Fibroblast of villous mesenchyme (primary cell): ENCODE measurements around the gene AP1S2. TPM values are rescaled to one million over a fixed set of nuclear protein-coding genes. Genes with fewer than 3 reads are reported as not detected.

ENCODE experiments used
- DNase-seq: peaks from one replicate; pipeline ENCODE4 v3.0.0-alpha.2; 2010; ENCODE audit warnings: low read depth
- H3K4me3 ChIP-seq: 2 replicates; pipeline ENCODE4 v1.5.1; 2011; ENCODE audit warnings: low read depth, mild to moderate bottlenecking, low read length
- total RNA-seq: library from RNA; depleted of rRNA; stranded (reverse); fragments of >200 nt; gene quantifications from 2 replicates; pipeline ENCODE4 v1.2.3, GENCODE V29; 2012
- TF ChIP-seq, protein P1 (sequence below): IDR thresholded peaks from 2 replicates; pipeline ENCODE4 v1.5.1; 2012; ENCODE audit warnings: low read depth, mild to moderate bottlenecking, low read length; ENCODE audit not compliant: insufficient read depth

AP1S2 gene
- total RNA-seq = 27.4 and 39.7 TPM in 2 replicates

- peak within 1 kb of the TSS; percentile 76 for H3K4me3 ChIP-seq
- DNase-seq = peak; percentile 92
- TF ChIP-seq, protein P1, sequence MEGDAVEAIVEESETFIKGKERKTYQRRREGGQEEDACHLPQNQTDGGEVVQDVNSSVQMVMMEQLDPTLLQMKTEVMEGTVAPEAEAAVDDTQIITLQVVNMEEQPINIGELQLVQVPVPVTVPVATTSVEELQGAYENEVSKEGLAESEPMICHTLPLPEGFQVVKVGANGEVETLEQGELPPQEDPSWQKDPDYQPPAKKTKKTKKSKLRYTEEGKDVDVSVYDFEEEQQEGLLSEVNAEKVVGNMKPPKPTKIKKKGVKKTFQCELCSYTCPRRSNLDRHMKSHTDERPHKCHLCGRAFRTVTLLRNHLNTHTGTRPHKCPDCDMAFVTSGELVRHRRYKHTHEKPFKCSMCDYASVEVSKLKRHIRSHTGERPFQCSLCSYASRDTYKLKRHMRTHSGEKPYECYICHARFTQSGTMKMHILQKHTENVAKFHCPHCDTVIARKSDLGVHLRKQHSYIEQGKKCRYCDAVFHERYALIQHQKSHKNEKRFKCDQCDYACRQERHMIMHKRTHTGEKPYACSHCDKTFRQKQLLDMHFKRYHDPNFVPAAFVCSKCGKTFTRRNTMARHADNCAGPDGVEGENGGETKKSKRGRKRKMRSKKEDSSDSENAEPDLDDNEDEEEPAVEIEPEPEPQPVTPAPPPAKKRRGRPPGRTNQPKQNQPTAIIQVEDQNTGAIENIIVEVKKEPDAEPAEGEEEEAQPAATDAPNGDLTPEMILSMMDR = no peak
Measured at GRCh38 chrX:15854712-15855567, at the start of gene AP1S2. Gene AP1S2 (minus strand): TSS chrX:15854813. CDS start chrX:15852524, 2,289 bp downstream.

GRCh38 chrX:15903186-15903681 lies 48.6 kb upstream of the AP1S2 start:
- TF ChIP-seq, protein P1 = no peak
- no peak overlapping the region for H3K4me3 ChIP-seq
- no peak for DNase-seq

DNA sequence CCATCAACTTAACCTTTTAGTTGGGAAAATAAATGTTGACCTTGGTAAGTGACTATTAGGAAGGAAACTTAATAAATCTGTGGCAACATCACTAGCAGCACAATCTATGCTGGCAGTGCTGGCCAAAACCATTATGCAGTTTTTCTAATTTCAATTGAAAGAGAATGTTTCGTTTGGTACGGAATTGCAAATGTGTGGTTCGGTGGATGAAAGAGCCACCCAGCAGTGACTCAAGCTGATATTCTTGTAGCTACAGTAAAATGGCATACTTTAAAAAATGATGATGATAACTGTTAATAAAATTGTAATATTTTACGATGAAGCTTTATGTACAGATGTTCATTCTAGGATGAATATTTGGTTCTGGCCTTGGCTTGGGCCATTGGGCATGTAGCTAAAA lies 40.7 kb upstream of the AP1S2 start:
- H3K4me3 ChIP-seq = no peak overlapping the region
- DNase-seq = no peak
- TF ChIP-seq, protein P1 = no peak

- no peak overlapping the region for H3K4me3 ChIP-seq
- DNase-seq = no peak
- TF ChIP-seq, protein P1 = no peak
Measured at GRCh38 chrX:15894724-15895123, 40.1 kb upstream of the AP1S2 start.

DNA sequence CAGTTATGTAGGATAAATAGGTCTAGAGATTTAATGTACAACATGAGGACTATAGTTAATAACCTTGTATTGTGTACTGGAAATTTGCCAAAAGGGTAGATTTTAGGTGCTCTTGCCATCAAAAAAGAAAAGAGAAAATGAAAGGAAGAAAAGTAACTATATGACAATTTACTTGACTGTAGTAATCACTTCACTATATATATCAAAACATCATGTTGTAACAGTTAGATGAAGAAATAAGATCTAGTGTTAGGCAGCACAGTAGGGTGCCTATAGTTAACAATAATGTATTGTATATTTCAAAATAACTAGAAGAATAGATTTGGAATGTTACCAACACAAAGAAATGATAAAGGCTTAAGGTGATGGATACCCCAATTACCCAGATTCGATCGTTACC lies 35.9 kb upstream of the AP1S2 start:
- no peak overlapping the region for H3K4me3 ChIP-seq
- TF ChIP-seq, protein P1 = no peak
- DNase-seq = no peak

GRCh38 chrX:15888062-15888461 lies 33.4 kb upstream of the AP1S2 start:
- no peak for DNase-seq
- H3K4me3 ChIP-seq = no peak overlapping the region
- TF ChIP-seq, protein P1 = no peak
